H9 (cell line): Measurements from ENCODE around the gene ELOVL6. TPM values are rescaled to one million over a fixed set of nuclear protein-coding genes. Genes with fewer than 3 reads are reported as not detected.

Experiments
- DNase-seq: peaks from one replicate; pipeline ENCODE4 v3.0.0-alpha.2; 2017
- H2AFZ ChIP-seq: one replicate; pipeline ENCODE4 v1.6.1; 2013; ENCODE audit warnings: mild to moderate bottlenecking, low read length, control low read depth, moderate library complexity
- H2AK5ac ChIP-seq: 2 replicates; pipeline ENCODE4 v1.6.1; 2013; ENCODE audit warnings: low read length, control low read depth, mixed read lengths; ENCODE audit not compliant: insufficient read length
- H2BK120ac ChIP-seq: one replicate; pipeline ENCODE4 v1.6.1; 2013; ENCODE audit warnings: low read depth, mild to moderate bottlenecking, low read length, control low read depth, inconsistent platforms; ENCODE audit not compliant: poor library complexity, severe bottlenecking
- H2BK12ac ChIP-seq: 2 replicates; pipeline ENCODE4 v1.6.1; 2013; ENCODE audit warnings: low read length, control low read depth, mixed read lengths, low read depth; ENCODE audit not compliant: insufficient read length
- H2BK15ac ChIP-seq: 2 replicates; pipeline ENCODE4 v1.6.1; 2013; ENCODE audit warnings: low read depth, low read length, control low read depth
- H2BK20ac ChIP-seq: one replicate; pipeline ENCODE4 v1.6.1; 2013; ENCODE audit warnings: low read depth, mild to moderate bottlenecking, low read length, control low read depth, inconsistent platforms; ENCODE audit not compliant: poor library complexity, severe bottlenecking
- H2BK5ac ChIP-seq: 2 replicates; pipeline ENCODE4 v1.6.1; 2013; ENCODE audit warnings: low read length, control low read depth, mixed read lengths; ENCODE audit not compliant: insufficient read length
- H3K14ac ChIP-seq: 2 replicates; pipeline ENCODE4 v1.6.1; 2013; ENCODE audit warnings: low read length, control low read depth; ENCODE audit not compliant: insufficient read depth
- H3K18ac ChIP-seq: 2 replicates; pipeline ENCODE4 v1.6.1; 2013; ENCODE audit warnings: low read depth, mild to moderate bottlenecking, mixed read lengths, low read length, control low read depth; ENCODE audit not compliant: insufficient read length
- H3K23ac ChIP-seq: 2 replicates; pipeline ENCODE4 v1.6.1; 2013; ENCODE audit warnings: low read length, control low read depth, mixed read lengths, low read depth; ENCODE audit not compliant: insufficient read length
- H3K23me2 ChIP-seq: 2 replicates; pipeline ENCODE4 v1.6.1; 2013; ENCODE audit warnings: low read depth, mild to moderate bottlenecking, mixed read lengths, low read length, control low read depth; ENCODE audit not compliant: insufficient read length, poor library complexity, severe bottlenecking
- H3K27ac ChIP-seq: 2 replicates; pipeline ENCODE4 v1.5.1; 2013; ENCODE audit warnings: low read length, control low read depth, mixed read lengths, low read depth; ENCODE audit not compliant: insufficient read length
- H3K27me3 ChIP-seq: 2 replicates; pipeline ENCODE4 v1.6.1; 2013; ENCODE audit warnings: low read length, control low read depth, inconsistent platforms; ENCODE audit not compliant: insufficient read depth
- H3K4ac ChIP-seq: 2 replicates; pipeline ENCODE4 v1.6.1; 2013; ENCODE audit warnings: low read depth, mild to moderate bottlenecking, control low read depth, inconsistent platforms, low read length, moderate library complexity
- H3K4me1 ChIP-seq: 2 replicates; pipeline ENCODE4 v1.6.1; 2013; ENCODE audit warnings: low read length, control low read depth, inconsistent platforms; ENCODE audit not compliant: insufficient read depth
- H3K4me2 ChIP-seq: 2 replicates; pipeline ENCODE4 v1.6.1; 2013; ENCODE audit warnings: low read length, control low read depth, mixed read lengths; ENCODE audit not compliant: insufficient read length, insufficient read depth
- H3K56ac ChIP-seq: 2 replicates; pipeline ENCODE4 v1.6.1; 2013; ENCODE audit warnings: low read depth, mild to moderate bottlenecking, mixed read lengths, low read length, control low read depth; ENCODE audit not compliant: insufficient read length
- H3K79me1 ChIP-seq: 2 replicates; pipeline ENCODE4 v1.6.1; 2013; ENCODE audit warnings: low read depth, mild to moderate bottlenecking, moderate library complexity, low read length, control low read depth, inconsistent platforms; ENCODE audit not compliant: insufficient read depth, poor library complexity, severe bottlenecking
- H3K79me2 ChIP-seq: 2 replicates; pipeline ENCODE4 v1.6.1; 2013; ENCODE audit warnings: low read length, control low read depth, inconsistent platforms; ENCODE audit not compliant: insufficient read depth
- H3K9ac ChIP-seq: 2 replicates; pipeline ENCODE4 v1.6.1; 2013; ENCODE audit warnings: low read length, control low read depth, mixed read lengths; ENCODE audit not compliant: insufficient read length; ENCODE audit errors: extremely low read depth
- H3K9me3 ChIP-seq: one replicate; pipeline ENCODE4 v1.6.1; 2013; ENCODE audit warnings: low read depth, low read length, inconsistent platforms; ENCODE audit not compliant: control insufficient read depth
- H3T11ph ChIP-seq: one replicate; pipeline ENCODE4 v1.6.1; 2013; ENCODE audit warnings: mild to moderate bottlenecking, low read length, control low read depth, inconsistent platforms
- H4K20me1 ChIP-seq: one replicate; pipeline ENCODE4 v1.6.1; 2013; ENCODE audit not compliant: control insufficient read depth, insufficient read length, insufficient read depth
- H4K5ac ChIP-seq: 2 replicates; pipeline ENCODE4 v1.6.1; 2013; ENCODE audit warnings: low read depth, mild to moderate bottlenecking, mixed read lengths, low read length, control low read depth; ENCODE audit not compliant: insufficient read length
- H4K8ac ChIP-seq: replicated peaks from 2 replicates; pipeline ENCODE4 v1.6.1; 2013; ENCODE audit warnings: low read length, control low read depth, mixed read lengths, low read depth; ENCODE audit not compliant: insufficient read length
- H4K91ac ChIP-seq: 2 replicates; pipeline ENCODE4 v1.6.1; 2013; ENCODE audit warnings: low read depth, mild to moderate bottlenecking, moderate library complexity, mixed read lengths, low read length, control low read depth; ENCODE audit not compliant: insufficient read length
- H3K27ac Mint-ChIP-seq, 3 experiments: 2 replicates in 2 of 3; 3 replicates in 1 of 3; pipeline ENCODE4 v1.8.0; 2020 to 2021; ENCODE audit warnings: mixed read lengths in 3 of 3, mild to moderate bottlenecking in 1 of 3, moderate library complexity in 1 of 3
- H3K27me3 Mint-ChIP-seq: 2 replicates; pipeline ENCODE4 v1.8.0; 2021; ENCODE audit warnings: low read depth, mild to moderate bottlenecking, moderate library complexity, mixed read lengths
- H3K36me3 Mint-ChIP-seq, 3 experiments: 2 replicates in 2 of 3; 3 replicates in 1 of 3; pipeline ENCODE4 v1.8.0; 2020 to 2021; ENCODE audit warnings: low read depth in 3 of 3, mixed read lengths in 3 of 3; ENCODE audit not compliant: insufficient read depth in 1 of 3
- H3K4me1 Mint-ChIP-seq, 2 experiments: 2 replicates each; pipeline ENCODE4 v1.8.0; 2020; ENCODE audit warnings: mixed read lengths in 2 of 2
- H3K4me3 Mint-ChIP-seq, 2 experiments: 2 replicates in 1 of 2; 3 replicates in 1 of 2; pipeline ENCODE4 v1.8.0; 2020 to 2021; ENCODE audit warnings: mild to moderate bottlenecking in 2 of 2, mixed read lengths in 2 of 2, moderate library complexity in 1 of 2
- H3K9me3 Mint-ChIP-seq, 2 experiments: 2 replicates in 1 of 2; 3 replicates in 1 of 2; pipeline ENCODE4 v1.8.0; 2020; ENCODE audit warnings: mild to moderate bottlenecking in 2 of 2, mixed read lengths in 2 of 2, moderate library complexity in 1 of 2
- CTCF ChIP-seq: fragments of 200-600 bp; sonication (generic); conservative IDR thresholded peaks from 3 replicates; pipeline ENCODE4 v1.8.0; 2021; ENCODE audit warnings: antibody characterized with exemption, mild to moderate bottlenecking
- WGBS: extraction: QIAGEN DNeasy Blood & Tissue Kit; methylation state at CpG from one replicate; pipeline ENCODE4 v1.1.7; 2013; ENCODE audit warnings: missing lambda C conversion rate, low lambda C conversion rate, mixed read lengths; ENCODE audit not compliant: insufficient read length; ENCODE audit errors: extremely low coverage; 5-methylcytosine and 5-hydroxymethylcytosine counted together
- total RNA-seq: library from RNA; stranded (reverse); gene quantifications from 2 replicates; pipeline ENCODE4 v1.2.1, GENCODE V29; 2021

The ELOVL6 gene
- total RNA-seq, 1 experiment from 2014 or later = 64.6 TPM

DNA sequence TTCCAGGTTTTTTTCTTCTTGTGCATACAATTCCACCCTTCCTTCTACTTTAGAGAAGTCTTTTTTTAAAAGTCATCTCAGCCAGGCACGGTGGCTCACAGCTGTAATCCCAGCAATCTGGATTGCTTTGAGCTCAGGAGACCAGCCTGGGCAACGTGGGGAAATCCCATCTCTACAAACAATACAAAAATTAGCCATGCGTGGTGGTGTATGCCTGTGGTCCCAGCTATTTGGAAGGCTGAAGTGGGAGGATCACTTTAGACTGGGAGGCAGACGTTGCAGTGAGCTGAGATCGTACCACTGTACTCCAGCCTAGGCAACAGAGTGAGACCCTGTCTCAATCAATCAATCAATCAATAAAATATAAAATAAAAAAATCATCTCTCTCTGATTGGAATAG is 14.8 kb downstream of the ELOVL6 start:
- peaks cover 34 to 35% of the 10 kb centered on the region in 2 experiments for H3K4me1 Mint-ChIP-seq
- H4K20me1 ChIP-seq = no peaks in the 10 kb centered on the region
- no peak for TF ChIP-seq CTCF
- no peak overlapping the region for H3K9ac ChIP-seq
- H3K27ac Mint-ChIP-seq = peak overlapping the region in 2 of 3 experiments; percentile 40 to 71; a peak in 3 of 7 replicates
- H4K5ac ChIP-seq = no peak overlapping the region
- H3K4me3 Mint-ChIP-seq = no peak overlapping the region
- H3K36me3 Mint-ChIP-seq = peaks cover 22 to 29% (median 26%) of the 10 kb centered on the region in 3 experiments; a peak in 6 of 7 replicates
- no peak overlapping the region for H2AFZ ChIP-seq
- no CpG with 5 or more reads among the region's 5 CpGs for WGBS
- DNase-seq = no peak
- no peak overlapping the region for H2BK12ac ChIP-seq
- H3K9me3 Mint-ChIP-seq = no peaks in the 10 kb centered on the region
- H3K23me2 ChIP-seq = no peaks in the 10 kb centered on the region
- H3K18ac ChIP-seq = no peak overlapping the region
- H3K79me1 ChIP-seq = peaks cover 3% of the 10 kb centered on the region
- H3K14ac ChIP-seq = no peak overlapping the region
- no peak overlapping the region for H3K56ac ChIP-seq
- no peak overlapping the region for H2AK5ac ChIP-seq
- no peak overlapping the region for H3T11ph ChIP-seq
- H2BK120ac ChIP-seq = no peak overlapping the region
- H4K8ac ChIP-seq = no peak overlapping the region
- H3K27me3 ChIP-seq = no peaks in the 10 kb centered on the region
- no peak overlapping the region for H3K4ac ChIP-seq
- H3K23ac ChIP-seq = no peak overlapping the region
- H3K27ac ChIP-seq = no peak overlapping the region
- no peak overlapping the region for H4K91ac ChIP-seq
- H2BK5ac ChIP-seq = no peak overlapping the region
- peaks cover 14% of the 10 kb centered on the region for H3K79me2 ChIP-seq
- H3K4me2 ChIP-seq = no peak overlapping the region
- H2BK20ac ChIP-seq = no peak overlapping the region
- peaks cover 4% of the 10 kb centered on the region; the same call in 1 of the 2 replicates for H3K4me1 ChIP-seq
- H3K27me3 Mint-ChIP-seq = no peaks in the 10 kb centered on the region
- no peak overlapping the region for H2BK15ac ChIP-seq
- no peaks in the 10 kb centered on the region for H3K9me3 ChIP-seq
